ENCODE results near the gene KIAA1143. TPM values are rescaled to one million over a fixed set of nuclear protein-coding genes. Genes with fewer than 3 reads are reported as not detected.
A peak's percentile ranks its signal among the peaks of the same experiment; 100 is the strongest.

Gene KIAA1143
- 27.5 and 33.1 TPM in 2 replicates for total RNA-seq (ENCODE audit: low replicate concordance)

- no peak for TF ChIP-seq CTCF (IDR thresholded peaks at IDR 0.05; ENCODE audit: insufficient read depth, low read length)
- H3K4me3 ChIP-seq (ENCODE audit: low read depth, low read length), result peak within 1 kb of the TSS; percentile 94
- DNase-seq (ENCODE audit: low read depth), result peak; percentile 95
Measured at GRCh38 chr3:44761424-44762169, at the start of gene KIAA1143, which contains the start of gene KIF15. Gene KIAA1143 (minus strand): TSS chr3:44761619. CDS start chr3:44761602, 17 bp downstream. Gene KIF15 (plus strand): TSS chr3:44761794. CDS start chr3:44761866, 72 bp downstream.

- DNase-seq (ENCODE audit: low read depth), result no peak
- no peak overlapping the region for H3K4me3 ChIP-seq (ENCODE audit: low read depth, low read length)
- TF ChIP-seq CTCF (IDR thresholded peaks at IDR 0.05; ENCODE audit: insufficient read depth, low read length), result no peak
Measured at GRCh38 chr3:44805960-44806359, 44.5 kb upstream of the KIAA1143 start.

- no peak overlapping the region for H3K4me3 ChIP-seq (ENCODE audit: low read depth, low read length)
- no peak for TF ChIP-seq CTCF (IDR thresholded peaks at IDR 0.05; ENCODE audit: insufficient read depth, low read length)
- no peak for DNase-seq (ENCODE audit: low read depth)
Measured at GRCh38 chr3:44803298-44803697, 41.9 kb upstream of the KIAA1143 start.

- TF ChIP-seq CTCF (IDR thresholded peaks at IDR 0.05; ENCODE audit: insufficient read depth, low read length), result no peak
- no peak overlapping the region for H3K4me3 ChIP-seq (ENCODE audit: low read depth, low read length)
- no peak for DNase-seq (ENCODE audit: low read depth)
Measured at GRCh38 chr3:44802011-44802410, 40.6 kb upstream of the KIAA1143 start.

GRCh38 chr3:44795197-44795596, 33.8 kb upstream of the KIAA1143 start:
- TF ChIP-seq CTCF (IDR thresholded peaks at IDR 0.05; ENCODE audit: insufficient read depth, low read length), result no peak
- H3K4me3 ChIP-seq (ENCODE audit: low read depth, low read length), result no peak overlapping the region
- DNase-seq (ENCODE audit: low read depth), result no peak

GRCh38 chr3:44782891-44783290, 21.5 kb upstream of the KIAA1143 start:
- TF ChIP-seq CTCF (IDR thresholded peaks at IDR 0.05; ENCODE audit: insufficient read depth, low read length), result no peak
- H3K4me3 ChIP-seq (ENCODE audit: low read depth, low read length), result no peak overlapping the region
- DNase-seq (ENCODE audit: low read depth), result no peak
